A549 (cell line): ENCODE results near the gene PI16. TPM values are rescaled to one million over a fixed set of nuclear protein-coding genes. Genes with fewer than 3 reads are reported as not detected.

Source experiments
- polyA plus RNA-seq, 4 experiments: library from polyadenylated mRNA; depleted of rRNA in 3 of 4; stranded (reverse); fragments of >200 nt; fragmentation: RNase III in 1 of 4; extraction: RNeasy Plus Mini Kit Qiagen cat#74134 plus additional on column Dnase treatment in 1 of 4; gene quantifications; 2 replicates in 3 of 4; 3 replicates in 1 of 4; pipeline ENCODE4 v1.2.3, GENCODE V29; 2011 to 2017

PI16 gene
- polyA plus RNA-seq, 2 of the 4 experiments (the other 2 are of a cell fraction): not detected

Other genes with a start within 250 kb of the PI16 start
- gene CPNE5, start 115.3 kb upstream of the PI16 start, polyA plus RNA-seq (2011; rRNA removed): 0.07 and 0.13 TPM in 2 replicates
- gene CPNE5, start 115.3 kb upstream of the PI16 start, polyA plus RNA-seq (2017; fragmentation: RNase III; extraction: RNeasy Plus Mini Kit Qiagen cat#74134 plus additional on column Dnase treatment): 0.03 to 0.20 TPM (median 0.08 TPM) in 3 replicates
- 58.7 and 60.0 TPM in 2 replicates for gene PPIL1, start 79.9 kb upstream of the PI16 start, polyA plus RNA-seq (2011; rRNA removed)
- gene PPIL1, start 79.9 kb upstream of the PI16 start, polyA plus RNA-seq (2017; fragmentation: RNase III; extraction: RNeasy Plus Mini Kit Qiagen cat#74134 plus additional on column Dnase treatment): 42.6 to 47.5 TPM (median 45.3 TPM) in 3 replicates
- 27.0 and 32.5 TPM in 2 replicates for gene C6orf89, start 68.8 kb upstream of the PI16 start, polyA plus RNA-seq (2011; rRNA removed)
- gene C6orf89, start 68.8 kb upstream of the PI16 start, polyA plus RNA-seq (2017; fragmentation: RNase III; extraction: RNeasy Plus Mini Kit Qiagen cat#74134 plus additional on column Dnase treatment): 13.7 to 15.1 TPM (median 13.8 TPM) in 3 replicates
- 65.4 and 69.4 TPM in 2 replicates for gene MTCH1, start 31.5 kb downstream of the PI16 start, polyA plus RNA-seq (2011; rRNA removed)
- 99.8 to 112 TPM (median 111 TPM) in 3 replicates for gene MTCH1, start 31.5 kb downstream of the PI16 start, polyA plus RNA-seq (2017; fragmentation: RNase III; extraction: RNeasy Plus Mini Kit Qiagen cat#74134 plus additional on column Dnase treatment)
- gene FGD2, start 50.9 kb downstream of the PI16 start, polyA plus RNA-seq (2011; rRNA removed): not detected in 2 replicates
- not detected in 3 replicates for gene FGD2, start 50.9 kb downstream of the PI16 start, polyA plus RNA-seq (2017; fragmentation: RNase III; extraction: RNeasy Plus Mini Kit Qiagen cat#74134 plus additional on column Dnase treatment)
- gene PIM1, start 215.4 kb downstream of the PI16 start, polyA plus RNA-seq (2011; rRNA removed): 19.0 and 21.9 TPM in 2 replicates
- 12.3 to 16.6 TPM (median 15.4 TPM) in 3 replicates for gene PIM1, start 215.4 kb downstream of the PI16 start, polyA plus RNA-seq (2017; fragmentation: RNase III; extraction: RNeasy Plus Mini Kit Qiagen cat#74134 plus additional on column Dnase treatment)